ENCODE results near the gene AIRE.

AIRE gene

DNA sequence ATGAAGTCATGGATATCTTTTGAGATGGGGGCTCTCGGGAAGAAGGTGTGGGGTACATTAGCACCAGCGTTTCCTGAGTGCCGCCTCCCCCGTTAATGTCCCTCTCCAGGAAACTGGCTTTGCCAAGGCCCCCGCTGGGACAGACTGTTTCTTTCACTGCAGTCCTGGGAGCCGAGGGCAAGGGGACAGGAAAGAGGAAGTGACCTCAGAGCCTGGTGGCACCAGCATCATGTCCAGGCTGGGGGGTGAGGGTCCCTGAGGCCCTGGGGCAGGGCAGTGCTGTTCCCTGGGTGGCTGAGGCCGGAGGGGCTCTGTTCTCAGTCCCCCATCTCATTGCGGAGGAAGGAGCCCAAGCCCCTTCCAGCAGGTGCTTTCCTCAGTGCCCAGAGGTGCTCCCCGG is 20.0 kb downstream of the AIRE start:
- no peak for DNase-seq

DNA sequence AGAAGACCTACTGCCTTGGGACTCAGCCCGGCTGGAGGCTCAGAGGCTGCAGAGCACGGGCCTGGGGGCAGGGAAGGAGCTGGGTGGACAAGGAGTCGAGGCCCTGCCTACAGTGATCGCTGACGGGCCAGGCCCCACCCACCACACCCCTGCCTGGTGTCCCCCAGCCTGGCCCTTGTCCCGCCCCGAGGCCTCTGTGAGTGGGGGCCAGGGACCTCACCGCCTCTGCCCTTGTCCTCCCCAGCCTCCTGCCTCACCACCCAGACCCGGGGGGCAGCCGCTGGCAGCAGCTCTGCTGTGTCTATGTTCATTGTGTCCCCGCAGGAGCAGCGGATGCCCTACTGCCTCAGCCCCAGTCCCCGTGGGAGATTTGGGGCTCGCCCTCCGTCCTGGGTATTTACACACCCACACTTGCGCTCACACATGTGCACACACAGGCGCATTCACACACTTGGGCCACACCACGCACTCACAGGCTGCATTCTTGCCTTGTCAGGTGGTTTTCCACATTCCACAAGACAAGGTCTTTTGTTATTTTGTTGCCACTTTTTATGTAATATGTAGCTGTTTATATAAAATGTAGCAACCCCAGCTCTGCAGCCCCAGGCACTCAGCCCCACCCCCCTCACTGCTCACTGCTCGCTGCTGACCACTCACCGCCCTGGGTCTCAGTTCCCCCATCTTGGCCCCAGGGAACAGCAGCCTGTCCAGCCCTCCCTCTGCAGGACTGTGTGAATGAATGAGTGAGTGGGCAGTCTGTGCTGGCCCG is 21.4 kb downstream of the AIRE start:
- no peak for DNase-seq

DNA sequence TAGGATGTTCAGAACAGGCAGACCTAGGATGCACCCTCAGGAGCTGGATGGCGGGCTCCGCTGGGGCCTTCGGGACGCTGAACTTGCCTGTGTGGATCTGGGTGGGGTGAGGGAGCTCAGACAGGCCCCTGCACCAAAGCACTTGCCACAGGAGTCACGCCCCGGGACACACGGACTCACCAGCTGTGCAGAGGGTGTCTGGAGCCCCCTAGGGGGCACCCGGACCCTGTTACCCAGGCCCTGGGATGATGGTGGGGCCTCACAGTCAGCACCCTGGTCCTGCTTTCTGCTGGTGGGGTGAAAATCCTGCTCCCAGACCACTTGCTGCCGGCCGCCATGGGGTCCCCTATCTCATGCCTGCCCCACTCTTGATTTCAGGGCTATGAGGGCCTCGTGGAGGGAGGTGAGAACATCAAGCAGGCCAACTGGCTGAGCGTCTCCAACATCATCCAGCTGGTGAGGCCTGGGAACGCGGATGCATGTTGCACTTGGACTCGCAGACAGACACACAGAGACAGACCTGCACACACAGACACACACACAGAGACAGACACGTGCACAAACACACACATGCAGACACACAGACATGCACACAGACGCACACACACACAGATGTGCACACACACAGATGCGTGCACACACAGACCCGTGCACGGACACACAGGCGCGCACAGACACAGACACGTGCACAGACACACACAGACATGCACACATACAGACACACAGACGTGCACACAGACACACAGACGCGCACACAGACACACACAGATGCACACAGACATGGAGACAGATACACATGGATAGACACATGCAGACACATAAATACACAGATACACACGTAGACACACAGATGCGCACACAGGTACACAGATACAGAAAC is 25.2 kb downstream of the AIRE start:
- DNase-seq = no peak

DNA sequence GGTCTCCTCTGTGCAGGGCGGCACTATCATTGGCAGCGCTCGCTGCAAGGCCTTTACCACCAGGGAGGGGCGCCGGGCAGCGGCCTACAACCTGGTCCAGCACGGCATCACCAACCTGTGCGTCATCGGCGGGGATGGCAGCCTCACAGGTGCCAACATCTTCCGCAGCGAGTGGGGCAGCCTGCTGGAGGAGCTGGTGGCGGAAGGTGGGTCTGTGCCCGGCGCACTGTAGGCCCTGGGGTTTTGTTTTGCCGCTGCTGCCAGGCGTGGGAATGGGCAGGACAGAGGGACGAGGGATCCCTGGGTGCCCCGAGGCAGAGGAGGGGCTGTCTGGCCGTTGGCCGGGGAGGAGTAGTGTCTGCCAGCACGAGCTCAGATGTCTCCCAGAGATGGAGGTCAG is 26.4 kb downstream of the AIRE start:
- DNase-seq = no peak

DNA sequence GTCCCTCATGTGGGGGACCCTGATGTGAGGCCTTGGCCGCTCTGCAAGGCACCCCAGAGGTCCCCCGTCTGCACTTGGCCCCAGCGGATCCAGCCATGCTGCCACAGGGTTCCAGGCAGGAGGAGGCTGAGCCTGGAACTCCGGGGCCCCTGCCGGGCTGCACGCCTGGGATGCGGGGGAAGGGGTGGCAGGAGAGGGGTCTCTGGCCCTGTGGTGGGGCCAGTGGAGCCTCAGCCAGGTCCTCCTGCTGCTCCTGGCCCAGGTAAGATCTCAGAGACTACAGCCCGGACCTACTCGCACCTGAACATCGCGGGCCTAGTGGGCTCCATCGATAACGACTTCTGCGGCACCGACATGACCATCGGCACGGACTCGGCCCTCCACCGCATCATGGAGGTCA is 27.0 kb downstream of the AIRE start:
- no peak for DNase-seq

DNA sequence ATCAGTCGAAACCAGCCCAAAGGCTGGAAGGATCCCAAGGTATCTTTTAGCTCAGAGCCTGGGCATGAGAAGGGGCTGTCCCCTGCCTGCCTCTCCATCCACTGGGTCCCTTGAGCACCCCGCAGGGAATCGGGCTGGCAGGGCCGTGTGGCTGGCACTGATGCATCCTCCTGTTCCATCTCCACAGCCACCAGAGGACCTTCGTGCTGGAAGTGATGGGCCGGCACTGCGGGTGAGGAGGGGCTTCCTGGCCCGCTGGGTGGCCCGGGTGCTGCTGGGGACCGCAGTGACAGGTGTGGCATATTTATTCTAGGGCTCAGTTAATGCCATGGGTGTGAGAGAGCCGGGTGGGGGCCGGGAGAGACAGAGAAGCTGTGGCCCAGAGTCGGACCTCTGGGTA is 27.8 kb downstream of the AIRE start:
- no peak for DNase-seq

DNA sequence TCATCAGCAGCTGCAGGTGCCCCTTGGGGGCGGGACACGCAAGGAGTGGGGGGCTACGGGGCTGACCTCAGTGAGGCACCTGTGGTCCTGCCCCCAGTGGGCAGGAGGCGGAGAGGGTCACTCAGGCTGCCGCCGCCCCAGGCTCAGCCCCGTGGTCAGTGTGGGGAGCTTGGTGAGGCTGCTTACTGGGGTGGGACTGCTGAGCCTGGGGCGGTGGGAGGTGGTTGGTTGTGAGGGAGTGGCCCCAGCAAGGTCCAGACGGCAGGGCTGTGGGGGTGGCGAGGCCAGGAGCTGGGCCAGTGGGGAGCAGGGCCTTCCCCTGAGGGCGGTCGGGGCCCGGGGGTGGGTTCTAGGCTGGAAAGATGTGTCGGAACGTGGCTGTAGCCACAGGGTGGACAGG is 28.5 kb downstream of the AIRE start:
- no peak for DNase-seq

DNA sequence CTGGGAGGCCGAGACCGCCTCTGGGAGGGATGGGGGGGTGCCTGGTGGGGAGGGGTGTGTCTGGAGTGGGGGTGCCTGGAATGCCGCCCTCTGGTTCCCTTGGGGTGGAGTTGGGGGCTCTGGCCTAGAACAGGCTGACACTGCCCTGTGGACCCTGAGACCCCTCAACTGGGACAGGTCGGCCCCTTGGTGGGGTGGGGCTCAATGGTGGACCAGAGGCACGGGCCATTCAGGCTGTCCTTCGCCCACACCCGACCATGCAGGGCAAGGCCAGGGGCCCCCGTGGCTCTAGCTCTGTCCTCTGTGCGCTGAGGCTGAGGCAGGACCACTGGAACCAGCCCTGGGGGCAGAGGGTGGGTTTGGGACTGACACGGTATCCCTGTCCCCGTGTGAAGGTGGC is 28.9 kb downstream of the AIRE start:
- DNase-seq = no peak

DNA sequence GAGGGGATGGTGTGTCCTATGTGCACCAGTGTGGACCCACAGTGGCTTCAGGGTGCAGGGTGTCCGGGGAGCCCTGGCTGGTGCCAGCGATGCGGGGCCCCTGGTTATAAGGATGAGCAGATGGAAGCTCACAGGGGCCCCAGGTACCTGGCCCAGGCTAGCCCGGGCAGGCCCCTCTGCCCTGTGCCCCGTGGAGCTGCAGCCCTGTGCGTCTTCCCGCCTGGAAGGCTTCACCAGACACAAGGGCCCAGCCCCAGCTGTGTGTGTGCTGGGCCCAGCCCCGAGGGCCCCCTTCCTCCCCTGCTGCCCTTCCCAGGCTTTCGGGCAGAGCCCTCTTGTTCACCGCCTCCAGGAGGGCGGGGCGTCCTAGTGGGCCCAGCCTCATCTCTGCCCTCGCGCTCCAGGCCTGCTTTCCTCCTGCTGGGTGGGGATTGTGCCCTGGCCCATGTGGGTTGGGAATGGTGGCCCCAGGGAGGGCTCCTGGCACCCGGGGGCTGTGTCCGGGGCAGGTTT is 30.1 kb downstream of the AIRE start:
- DNase-seq = no peak

DNA sequence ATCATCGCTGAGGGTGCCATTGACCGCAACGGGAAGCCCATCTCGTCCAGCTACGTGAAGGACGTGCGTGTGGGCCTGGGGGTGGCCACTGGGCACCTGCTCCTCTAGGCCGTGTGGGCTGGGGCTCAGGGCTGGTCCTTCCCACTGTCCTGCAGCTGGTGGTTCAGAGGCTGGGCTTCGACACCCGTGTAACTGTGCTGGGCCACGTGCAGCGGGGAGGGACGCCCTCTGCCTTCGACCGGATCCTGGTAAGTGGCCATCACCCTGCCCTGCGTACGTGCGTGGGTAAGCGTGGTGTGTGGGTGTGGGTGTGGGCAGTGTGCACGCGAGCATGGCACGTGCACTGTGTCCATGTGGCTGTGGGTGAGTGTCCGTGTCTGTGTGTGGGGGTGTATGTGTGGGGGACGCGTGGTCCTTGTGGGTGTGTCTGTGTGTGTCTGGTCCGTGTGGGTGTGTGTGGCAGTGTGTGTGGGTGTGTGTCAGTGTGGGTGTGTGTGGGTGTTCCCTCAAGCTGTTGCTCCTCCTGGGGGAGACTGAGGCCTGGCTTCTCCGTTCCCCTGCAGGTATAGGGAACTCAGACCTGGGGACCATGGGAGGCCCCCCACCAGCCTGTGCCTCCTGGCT is 30.7 kb downstream of the AIRE start:
- DNase-seq = no peak

DNA sequence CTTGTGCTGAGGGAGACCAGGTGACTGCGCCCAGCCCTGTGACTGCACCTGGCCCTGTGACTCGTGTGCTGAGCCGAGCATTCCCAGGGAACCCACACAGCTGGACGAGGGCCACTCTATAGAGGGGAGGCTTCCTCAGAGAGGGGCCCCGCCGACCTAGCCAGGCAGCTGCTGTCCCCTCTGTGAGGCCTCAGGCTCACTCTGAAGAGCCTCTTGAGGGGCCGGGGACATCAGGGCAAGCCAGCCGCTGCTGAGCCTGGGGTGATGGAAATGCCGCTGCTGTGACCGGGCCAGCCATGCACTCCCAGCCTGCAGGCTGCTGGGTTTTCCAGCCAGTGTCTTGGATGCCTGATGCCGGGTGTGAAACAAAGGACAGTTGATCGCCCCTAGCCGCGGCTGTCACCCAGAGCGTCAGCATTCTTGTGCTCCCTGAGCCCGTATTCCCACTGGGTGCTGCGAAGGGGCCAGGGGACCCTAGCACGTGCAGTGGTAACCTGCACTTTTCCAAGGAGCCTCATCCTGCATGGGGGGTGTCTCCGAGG is 31.6 kb downstream of the AIRE start:
- DNase-seq = no peak

DNA sequence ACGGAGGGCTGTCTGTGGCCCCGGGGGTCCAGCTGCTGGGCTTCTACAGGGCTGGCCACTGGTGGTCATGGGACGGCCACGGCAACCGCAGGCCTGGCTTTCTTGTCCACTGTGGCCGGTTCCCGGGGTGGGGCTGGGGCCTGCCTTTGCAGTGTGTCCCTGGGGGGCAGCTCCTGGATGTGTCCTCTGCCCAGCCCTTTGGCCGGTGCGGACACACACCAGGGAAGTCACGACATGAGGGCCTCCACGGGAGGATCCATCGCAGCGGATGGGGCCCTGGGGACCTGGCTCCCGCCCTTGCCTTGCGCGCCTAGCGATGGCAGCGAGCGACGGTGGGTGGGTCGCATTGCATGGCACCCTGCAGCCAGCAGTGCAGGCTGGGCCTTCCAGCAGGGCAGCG is 32.2 kb downstream of the AIRE start:
- no peak for DNase-seq

DNA sequence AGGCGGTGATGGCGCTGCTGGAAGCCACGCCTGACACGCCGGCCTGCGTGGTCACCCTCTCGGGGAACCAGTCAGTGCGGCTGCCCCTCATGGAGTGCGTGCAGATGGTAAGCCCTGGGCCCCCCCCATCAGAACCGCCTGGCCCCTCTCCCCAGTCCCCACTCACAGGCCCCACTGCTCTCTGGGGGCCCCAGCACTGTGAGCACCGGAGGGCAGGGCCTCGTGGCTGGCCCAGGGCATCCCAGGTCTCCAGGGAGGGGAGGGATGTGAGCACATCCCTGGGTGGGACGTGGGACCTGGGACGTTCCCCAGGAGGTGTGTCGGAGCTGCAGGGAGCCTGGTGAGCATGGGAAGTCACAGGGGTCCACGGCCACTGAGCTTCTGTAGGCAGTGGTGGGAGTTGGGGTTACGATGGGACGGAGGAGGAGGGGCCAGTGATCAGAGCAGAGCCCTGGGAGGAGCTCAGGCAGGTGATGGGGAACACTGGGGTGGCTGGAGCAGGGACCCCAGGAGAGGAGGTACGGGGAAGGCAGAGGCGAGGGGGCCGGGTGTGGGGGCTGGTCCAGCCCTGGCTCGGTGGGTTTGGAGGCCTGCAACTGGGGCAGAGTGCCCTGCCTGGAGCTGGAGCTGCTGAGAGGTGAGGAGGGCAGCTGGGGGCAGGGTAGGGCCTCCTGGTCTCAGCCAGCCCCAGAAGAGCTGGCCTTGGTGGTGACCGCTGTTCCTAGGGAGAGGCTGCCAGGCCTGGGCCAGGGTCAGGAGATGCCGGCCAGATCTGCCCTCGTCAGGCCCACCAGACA is 33.0 kb downstream of the AIRE start:
- DNase-seq = no peak

DNA sequence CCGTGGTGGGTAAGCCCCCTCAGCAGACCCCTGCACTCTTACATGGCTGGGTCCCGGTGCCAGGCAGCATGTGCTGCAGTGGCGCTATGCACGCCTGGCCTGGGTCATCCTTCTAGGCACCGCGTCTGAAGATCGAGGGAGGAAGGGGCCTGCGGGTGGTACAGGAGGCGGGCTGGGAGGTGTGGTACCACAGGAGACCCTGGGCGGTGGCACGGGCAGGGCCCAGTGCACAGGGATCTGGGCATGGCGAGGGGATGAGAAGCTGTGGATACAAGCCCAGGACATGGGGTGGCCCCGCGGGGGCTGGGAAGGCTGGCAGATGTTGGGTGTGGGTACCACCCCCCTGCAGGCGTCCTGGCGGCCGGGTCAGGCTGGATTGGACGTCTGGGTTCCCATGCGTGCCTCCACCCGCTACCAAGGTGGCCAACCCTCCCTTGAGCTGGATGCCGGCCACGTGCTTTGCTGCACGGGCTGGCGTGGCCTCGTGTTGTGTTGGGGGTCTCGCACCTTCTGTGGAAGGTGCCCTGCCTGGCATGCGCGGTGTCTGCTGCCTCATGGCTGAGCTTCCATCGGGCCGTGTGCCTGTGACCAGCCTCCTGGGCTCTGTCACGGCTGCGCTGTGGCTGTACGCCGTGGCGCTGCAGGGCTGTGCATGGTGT is 33.9 kb downstream of the AIRE start:
- no peak for DNase-seq

DNA sequence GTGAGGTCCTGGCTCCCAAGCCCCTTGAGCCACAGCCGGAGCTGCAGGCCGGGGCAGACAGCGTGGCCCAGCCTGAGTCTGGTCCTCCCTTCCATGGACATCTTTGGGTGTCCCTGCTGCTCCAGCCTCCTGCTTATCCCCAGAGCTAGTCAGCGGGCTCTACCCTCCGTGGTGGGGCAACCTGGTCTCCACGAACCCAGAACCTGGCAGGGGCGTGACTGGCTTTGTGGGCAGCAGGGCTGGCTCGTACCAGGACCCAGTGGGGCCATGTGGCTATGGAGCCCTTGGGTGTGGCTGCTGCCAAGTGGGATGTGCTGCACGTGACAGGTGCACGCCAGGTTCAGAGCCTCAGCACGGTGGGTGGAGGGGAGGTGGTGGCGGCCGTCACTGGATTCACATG is 35.2 kb downstream of the AIRE start:
- no peak for DNase-seq

DNA sequence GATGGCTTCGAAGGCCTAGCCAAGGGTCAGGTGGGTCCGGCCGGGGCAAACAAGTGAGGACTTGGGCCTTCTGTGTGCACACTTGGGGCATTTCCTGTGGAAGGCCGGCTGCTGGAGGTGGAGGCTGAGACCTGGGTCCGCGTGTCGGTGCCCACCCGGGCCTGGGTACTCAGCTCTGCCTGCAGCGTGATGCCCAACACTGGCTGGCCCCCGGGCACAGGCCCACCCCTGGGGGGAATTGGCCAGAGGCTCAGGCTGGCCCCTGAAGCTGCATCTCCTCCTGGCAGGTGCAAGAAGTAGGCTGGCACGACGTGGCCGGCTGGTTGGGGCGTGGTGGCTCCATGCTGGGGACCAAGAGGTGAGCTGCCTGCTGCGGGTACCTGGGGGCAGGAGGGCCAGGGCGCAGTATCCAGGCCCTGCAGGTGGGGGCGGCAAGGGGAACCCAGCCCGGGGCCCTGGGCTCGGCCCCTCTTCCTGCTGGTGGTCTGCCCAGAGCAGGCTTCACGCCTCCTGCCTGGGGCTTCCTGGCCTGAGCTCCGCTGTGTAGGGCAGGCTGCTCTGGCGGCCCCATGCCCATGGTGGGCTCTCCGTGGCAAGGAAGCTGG is 36.3 kb downstream of the AIRE start:
- DNase-seq = no peak

DNA sequence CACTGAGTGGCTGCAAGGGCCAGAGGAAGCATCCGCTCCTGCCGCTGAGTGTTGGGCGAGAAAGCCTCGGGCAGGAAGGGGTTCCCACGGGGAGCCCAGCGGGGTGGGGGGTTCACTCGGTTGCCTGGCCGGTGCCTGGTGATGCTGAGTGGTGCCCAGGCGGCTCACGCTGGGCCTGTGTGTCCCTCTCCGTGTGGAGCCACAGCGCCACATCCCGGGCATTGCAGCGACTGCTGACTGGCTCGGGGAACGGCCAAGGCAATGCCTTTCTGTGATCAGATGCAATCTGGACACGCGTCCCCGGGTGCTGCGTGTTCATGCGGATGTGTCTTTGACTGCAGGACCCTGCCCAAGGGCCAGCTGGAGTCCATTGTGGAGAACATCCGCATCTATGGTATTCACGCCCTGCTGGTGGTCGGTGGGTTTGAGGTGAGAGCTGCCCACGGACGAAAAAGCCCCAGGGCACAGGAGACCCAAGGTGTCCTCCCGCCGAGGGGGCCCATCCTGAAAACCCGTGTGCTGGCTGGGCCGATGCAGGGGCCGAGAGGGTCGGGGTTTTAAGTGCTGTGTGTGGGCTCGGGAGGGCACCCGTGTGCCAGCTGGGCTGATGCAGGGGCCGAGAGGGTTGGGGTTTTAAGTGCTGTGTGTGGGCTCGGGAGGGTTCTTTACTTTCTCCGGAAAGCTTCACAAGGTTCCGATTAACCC is 37.1 kb downstream of the AIRE start:
- DNase-seq = no peak

DNA sequence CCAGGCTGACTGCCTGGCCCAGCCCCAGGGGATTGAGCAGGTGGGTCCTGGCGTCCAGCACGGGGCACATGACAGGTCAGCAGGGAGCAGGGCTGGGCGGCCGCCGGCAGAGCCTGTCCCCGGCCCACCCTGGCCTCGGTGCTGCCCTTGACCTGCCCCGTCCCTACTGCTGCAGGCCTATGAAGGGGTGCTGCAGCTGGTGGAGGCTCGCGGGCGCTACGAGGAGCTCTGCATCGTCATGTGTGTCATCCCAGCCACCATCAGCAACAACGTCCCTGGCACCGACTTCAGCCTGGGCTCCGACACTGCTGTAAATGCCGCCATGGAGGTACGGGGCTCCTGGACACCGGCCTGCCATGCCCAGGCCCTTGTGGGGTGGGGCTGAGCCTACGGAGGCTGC is 37.9 kb downstream of the AIRE start:
- DNase-seq = no peak

DNA sequence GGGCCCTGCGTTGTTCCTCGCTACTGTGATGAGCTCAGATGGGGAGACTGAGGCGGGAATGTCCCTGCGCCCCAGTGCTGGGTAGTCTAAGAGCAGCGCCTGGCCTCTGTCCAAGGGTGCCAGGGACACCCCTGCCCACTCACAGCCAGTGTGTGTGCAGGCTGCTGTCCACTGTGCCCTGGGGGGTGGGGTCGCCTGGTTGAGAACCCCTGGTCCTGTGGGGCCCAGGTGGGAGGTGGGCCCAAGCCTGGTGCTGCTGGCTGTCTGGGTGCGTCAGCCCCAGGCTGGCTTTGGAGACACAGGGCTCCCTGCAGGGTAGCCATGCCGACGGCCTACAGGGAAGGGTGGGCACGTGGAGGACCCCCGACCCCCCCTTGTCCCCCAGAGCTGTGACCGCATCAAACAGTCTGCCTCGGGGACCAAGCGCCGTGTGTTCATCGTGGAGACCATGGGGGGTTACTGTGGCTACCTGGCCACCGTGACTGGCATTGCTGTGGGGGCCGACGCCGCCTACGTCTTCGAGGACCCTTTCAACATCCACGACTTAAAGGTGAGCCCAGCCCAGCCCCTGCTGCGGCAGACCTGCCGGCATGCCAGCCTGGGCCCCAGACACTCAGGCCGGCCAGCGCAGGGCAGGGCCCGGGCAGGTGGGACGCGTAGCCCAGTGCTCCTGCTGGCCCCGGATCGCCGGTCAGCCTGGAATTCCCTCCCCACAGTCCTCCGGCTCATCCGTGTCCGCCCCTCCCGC is 38.6 kb downstream of the AIRE start:
- no peak for DNase-seq

DNA sequence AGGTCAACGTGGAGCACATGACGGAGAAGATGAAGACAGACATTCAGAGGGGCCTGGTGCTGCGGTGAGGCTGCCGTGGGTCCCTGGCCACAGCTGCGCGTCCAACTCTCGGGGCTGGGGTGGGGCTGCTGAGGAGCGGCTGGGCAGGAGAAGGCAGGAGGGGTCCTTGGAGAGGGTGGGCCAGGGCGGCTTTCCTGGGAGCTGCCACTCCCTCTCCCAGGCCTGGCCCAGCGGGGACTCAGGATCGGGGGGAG is 39.1 kb downstream of the AIRE start:
- DNase-seq = no peak
